ENCODE measurements around the gene APLF. TPM values are rescaled to one million over a fixed set of nuclear protein-coding genes. Genes with fewer than 3 reads are reported as not detected.
"Not testable (repeated sequence)": the region's sequence is repeated elsewhere in the genome, so short reads cannot be mapped to it uniquely, and the experiment has no call there.

Gene APLF
- total RNA-seq, 1 donor from 2014 or later = 3.8 TPM

GRCh38 chr2:68589963-68590362 is 122.6 kb downstream of the APLF start:
- DNase-seq (ENCODE audit: low spot score) = no peak
- H3K4me3 Mint-ChIP-seq (ENCODE audit: low read depth) = no peak overlapping the region
- H3K9me3 Mint-ChIP-seq = no peaks in the 10 kb centered on the region
- H3K36me3 Mint-ChIP-seq (ENCODE audit: low read depth) = no peaks in the 10 kb centered on the region
- H3K27ac Mint-ChIP-seq = no peak overlapping the region
- peaks cover 5% of the 10 kb centered on the region for H3K27me3 Mint-ChIP-seq (ENCODE audit: low read depth)
- peaks cover 6% of the 10 kb centered on the region for H3K4me1 Mint-ChIP-seq (ENCODE audit: low read depth)
- intact Hi-C loops (cut with micrococcal nuclease) = loop anchor here (5.0 kb wide), 2 partner anchors 68 to 127 kb away; no protein-coding TSS in a partner anchor

- no peaks in the 10 kb centered on the region for H3K36me3 Mint-ChIP-seq (ENCODE audit: low read depth)
- intact Hi-C loops (cut with micrococcal nuclease) = loop anchor here (5.0 kb wide), 2 partner anchors 68 to 127 kb away; no protein-coding TSS in a partner anchor
- no peak overlapping the region for H3K27ac Mint-ChIP-seq
- peaks cover 9% of the 10 kb centered on the region for H3K4me1 Mint-ChIP-seq (ENCODE audit: low read depth)
- H3K4me3 Mint-ChIP-seq (ENCODE audit: low read depth) = no peak overlapping the region
- H3K27me3 Mint-ChIP-seq (ENCODE audit: low read depth) = peaks cover 5% of the 10 kb centered on the region
- no peak for DNase-seq (ENCODE audit: low spot score)
- no peaks in the 10 kb centered on the region for H3K9me3 Mint-ChIP-seq
These were observed 123.3 kb downstream of the APLF start for GRCh38 chr2:68590702-68591101.

- Mint-ChIP-seq H3K4me1 (ENCODE audit: low read depth) (peaks cover 9% of the 10 kb centered on the region), H3K27me3 (ENCODE audit: low read depth) (peaks cover 5% of the 10 kb centered on the region), H3K4me3 (ENCODE audit: low read depth) (no peak overlapping the region), H3K9me3 (no peaks in the 10 kb centered on the region), H3K27ac (no peak overlapping the region), H3K36me3 (ENCODE audit: low read depth) (no peaks in the 10 kb centered on the region)
- no peak for DNase-seq (ENCODE audit: low spot score)
- intact Hi-C loops (cut with micrococcal nuclease) = loop anchor here (5.0 kb wide), 2 partner anchors 69 to 126 kb away; no protein-coding TSS in a partner anchor
These were observed 123.8 kb downstream of the APLF start for GRCh38 chr2:68591225-68591624.

- Mint-ChIP-seq H3K4me1 (ENCODE audit: low read depth) (peaks cover 9% of the 10 kb centered on the region), H3K9me3 (no peaks in the 10 kb centered on the region), H3K27ac (no peak overlapping the region), H3K36me3 (ENCODE audit: low read depth) (no peaks in the 10 kb centered on the region), H3K27me3 (ENCODE audit: low read depth) (peaks cover 10% of the 10 kb centered on the region), H3K4me3 (ENCODE audit: low read depth) (no peak overlapping the region)
- intact Hi-C loops (cut with micrococcal nuclease) = loop anchor here (5.0 kb wide), 2 partner anchors 72 to 123 kb away; no protein-coding TSS in a partner anchor
- no peak for DNase-seq (ENCODE audit: low spot score)
These were observed 126.7 kb downstream of the APLF start for GRCh38 chr2:68594041-68594440.

- Mint-ChIP-seq H3K36me3 (ENCODE audit: low read depth) (no peaks in the 10 kb centered on the region), H3K4me3 (ENCODE audit: low read depth) (no peak overlapping the region), H3K27ac (no peak overlapping the region), H3K27me3 (ENCODE audit: low read depth) (peaks cover 13% of the 10 kb centered on the region), H3K4me1 (ENCODE audit: low read depth) (peaks cover 9% of the 10 kb centered on the region), H3K9me3 (peaks cover 8% of the 10 kb centered on the region)
- peak; percentile 31 for DNase-seq (ENCODE audit: low spot score)
- intact Hi-C loops (cut with micrococcal nuclease) = loop anchor here (1.0 to 5.0 kb wide), 3 partner anchors 73 to 130 kb away; no protein-coding TSS in a partner anchor
These were observed 127.5 kb downstream of the APLF start for GRCh38 chr2:68594674-68595492.

- intact Hi-C loops (cut with micrococcal nuclease) = loop anchor here (1.0 kb wide), 1 partner anchor 130 kb away; no protein-coding TSS in a partner anchor
- H3K36me3 Mint-ChIP-seq (ENCODE audit: low read depth); H3K4me3 Mint-ChIP-seq (ENCODE audit: low read depth); H3K4me1 Mint-ChIP-seq (ENCODE audit: low read depth); H3K27ac Mint-ChIP-seq; DNase-seq (ENCODE audit: low spot score): not testable (repeated sequence)
- Mint-ChIP-seq H3K9me3 (peaks cover 12% of the 10 kb centered on the region), H3K27me3 (ENCODE audit: low read depth) (peaks cover 15% of the 10 kb centered on the region)
These were observed 128.1 kb downstream of the APLF start for GRCh38 chr2:68595493-68595785.

- H3K36me3 Mint-ChIP-seq (ENCODE audit: low read depth); intact Hi-C loops (cut with micrococcal nuclease); H3K4me3 Mint-ChIP-seq (ENCODE audit: low read depth); H3K4me1 Mint-ChIP-seq (ENCODE audit: low read depth); DNase-seq (ENCODE audit: low spot score); H3K27ac Mint-ChIP-seq: not testable (repeated sequence)
- Mint-ChIP-seq H3K27me3 (ENCODE audit: low read depth) (peaks cover 14% of the 10 kb centered on the region), H3K9me3 (peaks cover 26% of the 10 kb centered on the region)
These were observed 133.1 kb downstream of the APLF start for GRCh38 chr2:68600495-68600894.

- intact Hi-C loops (cut with micrococcal nuclease) = no loop called here
- DNase-seq (ENCODE audit: low spot score) = no peak
- H3K27ac Mint-ChIP-seq = no peak overlapping the region
These were observed 135.7 kb downstream of the APLF start for GRCh38 chr2:68603059-68603458.

GRCh38 chr2:68604077-68604476 is 136.7 kb downstream of the APLF start:
- intact Hi-C loops (cut with micrococcal nuclease) = no loop called here
- Mint-ChIP-seq H3K36me3 (ENCODE audit: low read depth) (no peaks in the 10 kb centered on the region), H3K4me1 (ENCODE audit: low read depth) (no peaks in the 10 kb centered on the region), H3K27me3 (ENCODE audit: low read depth) (peaks cover 15% of the 10 kb centered on the region), H3K4me3 (ENCODE audit: low read depth) (no peak overlapping the region), H3K27ac (no peak overlapping the region), H3K9me3 (peaks cover 26% of the 10 kb centered on the region)
- DNase-seq (ENCODE audit: low spot score) = no peak

More at GRCh38 chr2:68603059-68603458, 135.7 kb downstream of the APLF start:
- Mint-ChIP-seq H3K4me1 (ENCODE audit: low read depth) (no peaks in the 10 kb centered on the region), H3K9me3 (peaks cover 26% of the 10 kb centered on the region), H3K27me3 (ENCODE audit: low read depth) (peaks cover 16% of the 10 kb centered on the region), H3K36me3 (ENCODE audit: low read depth) (no peaks in the 10 kb centered on the region), H3K4me3 (ENCODE audit: low read depth) (no peak overlapping the region)

GRCh38 chr2:68605939-68606338 is 138.6 kb downstream of the APLF start:
- Mint-ChIP-seq H3K36me3 (ENCODE audit: low read depth) (peaks cover 3% of the 10 kb centered on the region), H3K9me3 (peaks cover 21% of the 10 kb centered on the region), H3K4me3 (ENCODE audit: low read depth) (no peak overlapping the region), H3K27me3 (ENCODE audit: low read depth) (peaks cover 10% of the 10 kb centered on the region), H3K4me1 (ENCODE audit: low read depth) (no peaks in the 10 kb centered on the region), H3K27ac (no peak overlapping the region)
- DNase-seq (ENCODE audit: low spot score) = no peak
- intact Hi-C loops (cut with micrococcal nuclease) = no loop called here

GRCh38 chr2:68606759-68607158 is 139.4 kb downstream of the APLF start:
- Mint-ChIP-seq H3K4me1 (ENCODE audit: low read depth) (no peaks in the 10 kb centered on the region), H3K9me3 (peaks cover 17% of the 10 kb centered on the region), H3K4me3 (ENCODE audit: low read depth) (no peak overlapping the region), H3K27me3 (ENCODE audit: low read depth) (peaks cover 10% of the 10 kb centered on the region), H3K27ac (no peak overlapping the region), H3K36me3 (ENCODE audit: low read depth) (peaks cover 3% of the 10 kb centered on the region)
- DNase-seq (ENCODE audit: low spot score) = no peak
- intact Hi-C loops (cut with micrococcal nuclease) = no loop called here

- Mint-ChIP-seq H3K27me3 (ENCODE audit: low read depth) (peaks cover 10% of the 10 kb centered on the region), H3K4me3 (ENCODE audit: low read depth) (no peak overlapping the region), H3K9me3 (peaks cover 22% of the 10 kb centered on the region), H3K27ac (no peak overlapping the region), H3K36me3 (ENCODE audit: low read depth) (peaks cover 3% of the 10 kb centered on the region), H3K4me1 (ENCODE audit: low read depth) (no peaks in the 10 kb centered on the region)
- intact Hi-C loops (cut with micrococcal nuclease) = no loop called here
- DNase-seq (ENCODE audit: low spot score) = no peak
These were observed 140.5 kb downstream of the APLF start for GRCh38 chr2:68607837-68608236.

- Mint-ChIP-seq H3K36me3 (ENCODE audit: low read depth) (peaks cover 3% of the 10 kb centered on the region), H3K9me3 (peaks cover 23% of the 10 kb centered on the region), H3K27ac (no peak overlapping the region), H3K4me3 (ENCODE audit: low read depth) (no peak overlapping the region), H3K27me3 (ENCODE audit: low read depth) (no peaks in the 10 kb centered on the region), H3K4me1 (ENCODE audit: low read depth) (no peaks in the 10 kb centered on the region)
- DNase-seq (ENCODE audit: low spot score) = no peak
- intact Hi-C loops (cut with micrococcal nuclease) = no loop called here
These were observed 145.6 kb downstream of the APLF start for GRCh38 chr2:68612765-68613519.

Measured in activated T-helper 2 cell treated with anti-CD3 and anti-CD28 coated beads, Interferon-gamma antibody, Interleukin-2, Interleukin-4, amounts not matched to agents 10 μg/mL and 5 μg/mL and 100 μg/mL, durations not matched to agents 14 hours and 24 hours and 36 hours (primary cell).